Endothelial cell of umbilical vein (primary cell): Measurements from ENCODE around the gene ADSS1. TPM values are rescaled to one million over a fixed set of nuclear protein-coding genes. Genes with fewer than 3 reads are reported as not detected.

Experiments
- BruUV-seq: library from RNA; stranded (reverse); fragments of 400-500 nt; replicated peaks from 2 replicates; lab custom pipeline; 2021; lab: Mats Ljungman, UMichigan
- CTCF ChIA-PET: fragments of 300-600, 350-600 bp; sonication (Branson Sonifier 250); formaldehyde crosslinking; loops from one replicate; lab custom pipeline; 2021; ENCODE audit warnings: antibody characterized with exemption, inconsistent platforms; lab: Charles Lee
- POLR2A ChIA-PET: fragments of 300-600, 350-600 bp; sonication (Branson Sonifier 250); formaldehyde crosslinking; loops from one replicate; lab custom pipeline; 2021; ENCODE audit warnings: antibody characterized with exemption, inconsistent platforms; lab: Charles Lee
- DNase-seq: peaks from one replicate; pipeline ENCODE4 v3.0.0-alpha.2; 2011; ENCODE audit warnings: low read depth, low spot score
- FAIRE-seq: peaks from 2 replicates; lab custom pipeline; 2011; peaks lifted over from hg19 to GRCh38; lab: Jason Lieb, UNC
- H2AFZ ChIP-seq: 2 replicates; pipeline ENCODE4 v1.6.0; 2012; ENCODE audit warnings: low read depth, low read length, control low read depth, inconsistent platforms
- H3K27ac ChIP-seq: 2 replicates; pipeline ENCODE4 v1.5.1; 2011; ENCODE audit warnings: low read depth, mild to moderate bottlenecking, control low read depth, low read length, moderate library complexity; ENCODE audit not compliant: insufficient read depth
- H3K27me3 ChIP-seq, 2 experiments: 2 replicates each; pipeline versions ENCODE4 v1.6.0 to v1.6.1; 2011; ENCODE audit warnings: low read length in 2 of 2, mixed read lengths in 1 of 2; ENCODE audit not compliant: control insufficient read depth in 2 of 2, insufficient read depth in 2 of 2
- H3K36me3 ChIP-seq, 2 experiments: 2 replicates in 1 of 2; 3 replicates in 1 of 2; pipeline ENCODE4 v1.5.1; 2011; ENCODE audit warnings: low read length in 2 of 2, mild to moderate bottlenecking in 1 of 2, moderate library complexity in 1 of 2; ENCODE audit not compliant: control insufficient read depth in 2 of 2, insufficient read depth in 2 of 2; ENCODE audit errors: extremely low read depth in 1 of 2
- H3K4me1 ChIP-seq: 3 replicates; pipeline ENCODE4 v1.5.1; 2011; ENCODE audit warnings: mild to moderate bottlenecking, low read length; ENCODE audit not compliant: control insufficient read depth, insufficient read depth; ENCODE audit errors: extremely low read depth
- H3K4me2 ChIP-seq: 2 replicates; pipeline ENCODE4 v1.6.1; 2011; ENCODE audit warnings: low read length, control low read depth, mixed read lengths; ENCODE audit not compliant: insufficient read depth
- H3K4me3 ChIP-seq, 3 experiments: fragments of 200-600 bp in 1 of 3; sonication (generic), shearing (Covaris generic) in 1 of 3; replicated peaks in 1 of 3; 2 replicates each; pipeline ENCODE4 v1.5.1; 2011 to 2016; ENCODE audit warnings: control low read depth in 3 of 3, low read length in 3 of 3, mild to moderate bottlenecking in 2 of 3, inconsistent platforms in 1 of 3, low read depth in 1 of 3, moderate library complexity in 1 of 3; ENCODE audit not compliant: insufficient read depth in 1 of 3
- H3K79me2 ChIP-seq: 2 replicates; pipeline ENCODE4 v1.6.0; 2012; ENCODE audit warnings: low read length, inconsistent platforms; ENCODE audit not compliant: control insufficient read depth, insufficient read depth
- H3K9ac ChIP-seq: replicated peaks from 2 replicates; pipeline ENCODE3; 2011; ENCODE audit warnings: low read length, control low read depth; ENCODE audit not compliant: insufficient read depth; ENCODE audit errors: extremely low read depth
- H3K9me1 ChIP-seq: replicated peaks from 3 replicates; pipeline ENCODE4 v1.6.0; 2011; ENCODE audit warnings: mild to moderate bottlenecking, low read length; ENCODE audit not compliant: control insufficient read depth, insufficient read depth; ENCODE audit errors: extremely low read depth
- H3K9me3 ChIP-seq: replicated peaks from 2 replicates; pipeline ENCODE4 v1.5.1; 2012; ENCODE audit warnings: low read length, inconsistent platforms; ENCODE audit not compliant: control insufficient read depth, insufficient read depth
- H4K20me1 ChIP-seq: replicated peaks from 2 replicates; pipeline ENCODE3; 2011; ENCODE audit warnings: mild to moderate bottlenecking, low read length; ENCODE audit not compliant: control insufficient read depth, insufficient read depth; ENCODE audit errors: extremely low read depth
- CTCF ChIP-seq, 2 donors: IDR thresholded peaks; 1 replicate in 1 of 2; 2 replicates in 1 of 2; pipeline ENCODE4 v1.5.1; 2011; ENCODE audit warnings: low read length in 2 of 2, mild to moderate bottlenecking in 2 of 2, moderate library complexity in 2 of 2, control low read depth in 1 of 2, inconsistent platforms in 1 of 2, low read depth in 1 of 2; ENCODE audit not compliant: insufficient read depth in 1 of 2; ENCODE audit errors: extremely low read depth in 1 of 2
- FOS ChIP-seq: IDR thresholded peaks from 2 replicates; pipeline ENCODE4 v1.6.1; 2011; ENCODE audit warnings: mild to moderate bottlenecking, low read length, moderate library complexity, borderline replicate concordance; ENCODE audit not compliant: insufficient read depth
- GATA2 ChIP-seq: IDR thresholded peaks from 2 replicates; pipeline ENCODE4 v1.7.0; 2011; ENCODE audit warnings: low read depth, mild to moderate bottlenecking, moderate library complexity, mixed read lengths, low read length; ENCODE audit not compliant: insufficient read length, insufficient read depth
- JUN ChIP-seq: IDR thresholded peaks from 2 replicates; pipeline ENCODE4 v1.6.1; 2011; ENCODE audit warnings: borderline replicate concordance, low read depth; ENCODE audit not compliant: insufficient read length, insufficient read depth
- MYC ChIP-seq: IDR thresholded peaks from one replicate; pipeline ENCODE4 v1.6.1; 2011; ENCODE audit warnings: mild to moderate bottlenecking, low read depth, low read length
- POLR2A ChIP-seq: IDR thresholded peaks from 2 replicates; pipeline ENCODE4 v1.6.1; 2012; ENCODE audit warnings: low read depth, mild to moderate bottlenecking, control low read depth, low read length
- POLR2AphosphoS5 ChIP-seq: IDR thresholded peaks from 2 replicates; pipeline ENCODE4 v1.6.1; 2012; ENCODE audit warnings: low read depth, mild to moderate bottlenecking, control low read depth, low read length, moderate library complexity; ENCODE audit not compliant: insufficient read depth
- dilution Hi-C: fragments of 300-500 bp; cut with MboI; formaldehyde crosslinking; loops from one replicate; pipeline ENCODE4 v1.15.0; 2019; ENCODE audit warnings: low sequenced_read_pairs; ENCODE audit not compliant: extremely low pct_ligation_motif_present
- intact Hi-C: fragments of 100-400 bp; cut with micrococcal nuclease; formaldehyde crosslinking; loops from one replicate; pipeline ENCODE4 v1.10.0; 2022
- polyA plus RNA-seq, 4 experiments: library from polyadenylated mRNA; depleted of rRNA in 3 of 4; stranded (reverse) in 3 of 4; unstranded in 1 of 4; fragments of >200 nt; gene quantifications; 2 replicates each; pipeline versions ENCODE4 v1.2.1 to v1.2.3, GENCODE V29; 2011 to 2012; ENCODE audit warnings: missing spikeins in 1 of 4
- total RNA-seq: library from RNA; stranded (reverse); gene quantifications from 2 replicates; pipeline ENCODE4 v1.2.3, GENCODE V29; 2021

Gene ADSS1
- total and polyA plus RNA-seq, 2 donors (not counting 3 experiments of a cell fraction or from before 2014, with no cell fraction given) = 1.9 TPM

GRCh38 chr14:104682107-104682593 is 41.9 kb upstream of the ADSS1 start:
- Histone ChIP-seq H4K20me1 (no peaks in the 10 kb centered on the region), H3K9ac (peak overlapping the region; percentile 48), H3K4me3 (peak overlapping the region in 2 of 3 experiments; percentile 10 to 14), H3K9me1 (no peaks in the 10 kb centered on the region), H3K36me3 (no peaks in the 10 kb centered on the region), H3K79me2 (no peaks in the 10 kb centered on the region), H3K27me3 (no peaks in the 10 kb centered on the region), H3K4me2 (peak overlapping the region; percentile 58), H3K4me1 (peaks cover 39% of the 10 kb centered on the region), H2AFZ (peak overlapping the region; percentile 70), H3K9me3 (no peaks in the 10 kb centered on the region), H3K27ac (peak overlapping the region; percentile 19)
- ChIA-PET POLR2A (interaction anchor here (1.2 kb wide), 1 partner anchor 17 kb away, joined by 4 read pairs; no protein-coding TSS in a partner anchor), CTCF (interaction anchor here (0.7 to 3.7 kb wide), 6 partner anchors 13 to 43 kb away, joined by 3 to 20 read pairs (median 4); no protein-coding TSS in a partner anchor)
- FAIRE-seq (no peak), DNase-seq (no peak)
- dilution Hi-C loops (no loop called here), intact Hi-C loops (no loop called here)
- no TSS peak for BruUV-seq
- no peak for TF ChIP-seq MYC
- TF ChIP-seq POLR2AphosphoS5 = no peak

- intact Hi-C loops = no loop called here
- Histone ChIP-seq H3K4me1 (peaks cover 33% of the 10 kb centered on the region), H3K4me2 (no peak overlapping the region), H4K20me1 (no peaks in the 10 kb centered on the region), H3K4me3 (no peak overlapping the region), H3K9ac (no peak overlapping the region), H3K27ac (no peak overlapping the region), H2AFZ (no peak overlapping the region), H3K9me3 (no peaks in the 10 kb centered on the region), H3K36me3 (no peaks in the 10 kb centered on the region), H3K27me3 (no peaks in the 10 kb centered on the region), H3K9me1 (no peaks in the 10 kb centered on the region), H3K79me2 (no peaks in the 10 kb centered on the region)
- DNase-seq (no peak), FAIRE-seq (no peak)
- dilution Hi-C loops = no loop called here
- no TSS peak for BruUV-seq
- CTCF ChIA-PET = no interaction called here
- POLR2A ChIA-PET = no interaction called here
- TF ChIP-seq JUN (no peak), GATA2 (no peak), FOS (no peak), CTCF (IDR thresholded peaks at IDR 0.05; ENCODE audit: extremely low read depth in 1 of 2, insufficient read depth in 1 of 2, low read depth in 1 of 2, low read length in 2 of 2) (no peak), POLR2A (no peak)
Observed at GRCh38 chr14:104683653-104684448, 40.2 kb upstream of the ADSS1 start.
